Hippocampal formation (tissue), 2 donors: ENCODE results near the gene NCKIPSD.
"Not testable (repeated sequence)": the region's sequence is repeated elsewhere in the genome, so short reads cannot be mapped to it uniquely, and the experiment has no call there.

Source experiments
- DNase-seq, 2 donors: peaks; one replicate each; lab custom pipeline; 2025; lab: John Stamatoyannopoulos, UW

NCKIPSD gene

DNA sequence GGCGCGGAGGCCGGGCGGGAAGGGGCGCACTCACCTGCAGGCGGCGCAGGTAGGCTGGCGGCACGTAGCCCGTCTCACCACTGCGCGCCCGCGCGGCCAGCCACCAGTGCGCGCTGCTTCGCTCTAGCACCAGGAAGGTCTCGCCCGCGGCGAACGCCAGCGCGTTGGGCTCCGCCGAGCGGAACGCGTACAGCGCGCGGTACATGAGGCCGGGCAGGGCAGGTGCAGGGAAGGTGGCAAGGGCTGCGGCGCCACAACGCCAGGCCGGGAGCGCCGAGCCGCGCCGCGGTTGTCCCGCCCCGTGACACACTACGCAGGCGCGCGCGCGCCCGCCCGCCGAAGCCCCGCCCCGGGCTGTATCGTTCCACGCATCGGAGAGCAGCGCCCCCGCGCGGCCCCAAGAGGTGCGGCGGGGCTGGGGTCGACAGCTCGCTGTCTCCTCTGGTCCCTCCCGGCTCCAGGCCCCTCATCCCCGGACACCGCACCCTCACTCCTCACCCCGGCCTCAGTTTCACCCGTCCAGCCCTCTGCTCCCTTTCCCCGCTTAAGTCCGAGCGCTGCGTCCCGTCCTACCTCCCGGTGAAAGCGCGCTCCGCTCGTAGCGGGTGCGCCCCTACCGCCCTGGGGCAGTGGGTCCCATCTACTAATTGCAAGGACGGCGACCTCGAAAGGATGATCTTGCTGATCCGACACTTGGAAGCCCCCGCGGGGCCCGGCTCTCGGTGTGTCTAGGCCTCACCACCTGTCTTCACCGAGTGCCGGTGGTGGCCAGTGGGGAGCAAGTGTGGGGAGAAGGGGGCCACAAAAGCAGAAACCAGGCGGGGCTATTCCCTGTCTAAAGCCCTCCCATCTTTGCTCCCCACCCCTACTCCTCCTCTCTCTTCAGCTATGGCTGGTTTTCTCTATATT lies at the start of gene NCKIPSD:
Gene NCKIPSD (minus strand): TSS at position 313 of the 909 bp plus-strand sequence. CDS start 108 bp downstream, at position 205.
- peak; percentile 71 to 74 for DNase-seq

DNA sequence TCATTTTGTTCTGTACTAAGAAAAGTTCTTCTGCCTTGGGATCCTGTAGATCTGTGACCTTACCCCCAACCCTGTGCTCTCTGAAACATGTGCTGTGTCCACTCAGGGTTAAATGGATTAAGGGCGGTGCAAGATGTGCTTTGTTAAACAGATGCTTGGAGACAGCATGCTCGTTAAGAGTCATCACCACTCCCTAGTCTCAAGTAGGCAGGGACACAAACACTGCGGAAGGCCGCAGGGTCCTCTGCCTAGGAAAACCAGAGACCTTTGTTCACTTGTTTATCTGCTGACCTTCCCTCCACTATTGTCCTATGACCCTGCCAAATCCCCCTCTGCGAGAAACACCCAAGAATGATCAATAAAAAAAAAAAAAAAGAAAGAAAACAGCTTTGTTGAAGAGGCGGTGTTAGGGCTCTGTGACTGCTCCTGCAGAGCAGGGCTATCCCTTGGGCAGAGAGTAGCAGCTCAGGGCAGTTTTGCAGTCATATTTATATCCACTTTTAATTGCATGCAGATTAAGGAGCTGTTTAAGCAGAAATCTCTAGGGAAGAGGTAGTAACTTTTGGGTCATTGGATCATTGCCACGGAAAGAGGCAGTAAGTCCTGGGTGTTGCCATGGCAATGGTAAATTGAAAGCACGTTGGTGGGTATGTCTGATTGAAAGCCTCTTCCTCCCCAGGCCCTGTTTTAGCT lies 49.5 kb upstream of the NCKIPSD start:
- DNase-seq: not testable (repeated sequence)

- DNase-seq: not testable (repeated sequence)
These were observed 48.8 kb upstream of the NCKIPSD start for GRCh38 chr3:48734541-48734940.

DNA sequence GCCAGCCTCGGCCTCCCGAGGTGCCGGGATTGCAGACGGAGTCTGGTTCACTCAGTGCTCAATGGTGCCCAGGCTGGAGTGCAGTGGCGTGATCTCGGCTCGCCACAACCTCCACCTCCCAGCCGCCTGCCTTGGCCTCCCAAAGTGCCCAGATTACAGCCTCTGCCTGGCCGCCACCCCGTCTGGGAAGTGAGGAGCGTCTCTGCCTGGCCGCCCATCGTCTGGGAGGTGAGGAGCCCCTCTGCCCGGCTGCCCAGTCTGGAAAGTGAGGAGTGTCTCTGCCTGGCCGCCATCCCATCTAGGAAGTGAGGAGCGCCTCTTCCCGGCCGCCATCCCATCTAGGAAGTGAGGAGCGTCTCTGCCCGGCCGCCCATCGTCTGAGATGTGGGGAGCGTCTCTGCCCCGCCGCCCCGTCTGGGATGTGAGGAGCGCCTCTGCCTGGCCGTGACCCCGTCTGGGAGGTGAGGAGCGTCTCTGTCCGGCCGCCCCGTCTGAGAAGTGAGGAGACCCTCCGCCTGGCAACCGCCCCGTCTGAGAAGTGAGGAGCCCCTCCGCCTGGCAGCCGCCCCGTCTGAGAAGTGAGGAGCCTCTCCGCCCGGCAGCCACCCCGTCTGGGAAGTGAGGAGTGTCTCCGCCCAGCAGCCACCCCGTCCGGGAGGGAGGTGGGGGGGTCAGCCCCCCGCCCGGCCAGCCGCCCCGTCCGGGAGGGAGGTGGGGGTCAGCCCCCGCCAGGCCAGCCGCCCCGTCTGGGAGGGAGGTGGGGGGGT lies 48.2 kb upstream of the NCKIPSD start:
- DNase-seq: not testable (repeated sequence)

DNA sequence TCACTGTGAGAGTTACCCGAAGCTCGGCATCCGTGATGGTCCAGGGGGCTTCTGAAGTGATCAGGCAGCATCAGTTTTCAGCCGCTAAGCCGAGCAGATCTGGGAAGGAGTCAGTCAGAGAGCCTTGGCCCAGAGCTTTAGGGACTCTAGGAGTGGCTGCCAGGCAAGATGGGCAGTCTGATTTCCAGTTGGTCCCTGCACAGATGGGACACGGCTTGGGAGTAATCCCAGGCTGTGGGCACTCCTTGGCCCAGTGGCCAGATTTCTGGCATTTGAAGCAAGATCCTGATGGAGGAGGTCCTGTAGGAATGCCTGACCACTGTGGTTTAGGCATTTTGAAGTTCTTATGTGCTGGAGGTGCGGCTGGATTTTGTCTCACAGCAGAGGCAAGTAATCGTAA lies 41.8 kb upstream of the NCKIPSD start:
- DNase-seq: no peak

DNA sequence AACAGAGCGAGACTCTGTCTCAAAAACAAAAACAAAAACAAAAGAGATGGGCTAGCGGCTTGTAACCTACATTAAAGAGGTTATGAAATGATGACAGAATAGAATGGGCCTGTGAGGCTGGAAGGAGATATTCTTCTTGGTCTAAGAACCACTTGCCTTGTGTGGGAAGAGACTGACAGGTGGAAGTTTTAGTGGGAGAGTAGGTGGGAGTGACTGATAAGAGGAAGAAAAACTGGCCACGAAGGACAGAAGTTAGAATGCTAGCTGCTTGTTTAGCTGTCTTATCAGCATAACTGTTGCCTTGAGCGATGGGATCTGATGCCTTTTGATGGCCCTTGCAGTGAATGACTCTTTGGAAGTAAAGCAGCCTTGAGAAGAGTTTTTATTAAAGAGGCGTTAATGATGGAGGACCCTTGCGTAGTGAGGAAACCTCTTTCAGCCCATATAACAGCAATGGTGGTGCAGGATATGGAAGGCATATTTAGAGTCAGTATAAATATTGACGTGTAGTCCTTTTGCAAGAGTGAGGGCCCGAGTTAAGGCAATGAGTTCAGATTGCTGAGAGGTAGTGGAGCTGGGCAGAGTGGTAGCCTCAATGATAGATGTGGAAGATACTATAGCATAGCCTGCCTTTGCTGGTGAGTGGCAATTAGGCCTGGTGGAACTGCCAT lies 39.6 kb upstream of the NCKIPSD start:
- DNase-seq: not testable (repeated sequence)

DNA sequence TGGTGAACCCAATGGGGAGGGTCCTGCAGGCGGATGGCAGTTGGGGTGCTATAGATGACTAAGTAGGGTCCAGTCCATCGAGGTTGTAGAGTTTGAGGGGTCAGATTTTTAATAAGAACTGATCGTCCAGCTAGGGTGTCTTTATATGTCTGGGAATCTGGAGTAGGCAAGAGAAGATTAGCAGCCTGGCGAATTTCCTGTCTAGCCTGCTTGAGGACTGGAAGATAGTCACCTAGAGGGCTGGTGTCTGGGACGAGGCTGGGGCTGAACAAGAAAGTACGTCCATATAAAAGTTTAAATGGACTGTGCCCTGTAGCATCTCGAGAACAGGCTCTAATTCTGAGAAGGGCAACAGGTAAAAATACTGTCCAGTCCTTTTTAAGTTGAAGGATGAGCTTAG lies 38.0 kb upstream of the NCKIPSD start:
- no peak for DNase-seq

DNA sequence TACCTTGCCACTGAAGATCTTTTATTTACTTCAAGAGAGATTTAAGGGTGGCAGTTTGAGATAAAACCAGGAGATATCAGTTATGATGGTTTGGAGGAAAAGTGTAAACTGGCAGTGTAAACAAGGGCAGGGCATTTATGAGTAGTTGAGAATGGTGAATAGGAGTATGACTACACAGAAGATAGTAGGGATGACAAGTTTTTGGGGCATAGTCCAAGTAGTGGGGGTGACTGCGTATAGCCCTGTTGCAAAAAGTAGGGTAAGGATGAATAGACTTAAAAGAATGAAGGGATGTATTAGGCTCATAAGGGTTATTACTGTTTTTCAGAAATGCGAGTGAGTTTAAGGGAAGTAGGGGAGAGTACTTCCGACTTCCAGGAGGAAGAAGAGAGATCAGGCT lies 37.6 kb upstream of the NCKIPSD start:
- not testable (repeated sequence) for DNase-seq

GRCh38 chr3:48716982-48717746 lies 31.4 kb upstream of the NCKIPSD start, which contains the start of gene IP6K2:
Gene IP6K2 (minus strand): TSS chr3:48717221. CDS start chr3:48695291, 21,930 bp downstream.
- peak; percentile 97 to 99 for DNase-seq

DNA sequence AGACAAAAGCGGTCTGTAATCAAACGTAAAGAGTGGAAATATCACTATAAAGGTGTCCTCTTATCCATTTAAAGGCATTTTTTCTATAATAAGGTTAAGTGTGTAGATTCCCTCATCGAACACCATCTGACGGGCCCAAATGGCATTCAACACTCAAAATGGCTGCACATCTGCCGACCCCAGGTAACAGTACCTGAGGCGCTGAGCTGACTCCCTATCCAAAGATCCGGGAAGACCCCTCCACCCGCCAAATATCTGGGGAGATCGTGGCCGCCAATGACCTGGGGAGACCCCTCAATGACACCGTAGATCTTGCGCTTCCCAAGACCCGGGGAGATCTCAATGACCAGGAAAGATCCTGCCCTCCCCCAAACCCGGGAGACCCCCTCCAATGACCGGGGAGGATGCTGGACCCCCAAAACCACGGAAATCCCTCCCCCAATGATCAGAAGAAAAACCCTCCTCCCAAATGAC lies 30.8 kb upstream of the NCKIPSD start:
- no peak for DNase-seq

GRCh38 chr3:48715174-48715800 lies 29.6 kb upstream of the NCKIPSD start:
- DNase-seq: no peak

- DNase-seq: no peak
These were observed 26.0 kb upstream of the NCKIPSD start for GRCh38 chr3:48711727-48712126.

DNA sequence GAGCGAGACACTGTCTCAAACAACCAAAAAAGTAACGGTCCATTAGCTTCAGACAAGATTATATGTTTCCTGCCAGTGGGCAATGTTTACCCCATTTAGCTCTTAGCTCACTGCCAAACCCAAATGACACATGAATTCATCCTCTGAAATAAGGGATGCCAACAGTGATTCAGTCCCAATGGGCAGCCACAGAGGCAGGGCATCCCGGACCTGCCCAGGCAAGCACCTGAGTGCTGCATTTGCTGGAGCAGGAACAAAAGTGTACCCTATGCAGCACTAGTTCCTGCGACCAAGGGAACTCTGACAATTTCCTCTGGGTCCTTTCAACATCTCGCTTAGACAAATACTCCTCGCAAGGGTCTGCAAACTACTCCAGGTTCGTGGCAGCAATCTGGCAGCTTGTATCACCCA lies 23.3 kb upstream of the NCKIPSD start:
- DNase-seq: no peak

GRCh38 chr3:48708481-48708889 lies 22.8 kb upstream of the NCKIPSD start:
- DNase-seq: no peak

GRCh38 chr3:48707157-48707556 lies 21.4 kb upstream of the NCKIPSD start:
- no peak for DNase-seq

DNA sequence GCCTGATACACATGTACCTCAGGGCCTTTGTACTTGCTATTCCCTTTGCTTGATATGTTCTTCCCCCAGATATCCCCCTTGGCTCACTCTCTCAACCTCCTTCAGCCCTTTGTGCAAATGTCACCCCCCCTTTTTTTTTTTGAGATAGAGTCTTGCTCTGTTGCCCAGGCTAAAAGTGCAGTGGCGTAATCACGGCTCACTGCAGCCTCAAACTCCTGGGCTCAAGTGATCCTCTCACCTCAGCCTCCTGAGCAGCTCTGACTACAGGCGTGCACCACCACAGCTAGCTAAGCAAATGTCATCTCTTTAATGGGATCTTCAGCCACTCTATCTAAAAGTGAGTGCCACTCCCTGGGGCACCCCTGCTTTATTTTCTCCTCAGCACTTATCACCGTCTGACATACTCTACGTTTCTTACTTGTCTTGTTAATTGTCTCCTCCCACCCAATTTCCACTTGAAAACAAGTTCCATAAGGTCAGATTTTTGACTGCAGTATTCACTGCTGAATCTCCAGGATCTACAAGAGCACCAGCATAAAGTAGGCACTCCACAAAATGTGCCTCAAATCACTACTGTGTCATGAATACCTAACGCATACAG lies 16.7 kb upstream of the NCKIPSD start:
- DNase-seq: no peak

DNA sequence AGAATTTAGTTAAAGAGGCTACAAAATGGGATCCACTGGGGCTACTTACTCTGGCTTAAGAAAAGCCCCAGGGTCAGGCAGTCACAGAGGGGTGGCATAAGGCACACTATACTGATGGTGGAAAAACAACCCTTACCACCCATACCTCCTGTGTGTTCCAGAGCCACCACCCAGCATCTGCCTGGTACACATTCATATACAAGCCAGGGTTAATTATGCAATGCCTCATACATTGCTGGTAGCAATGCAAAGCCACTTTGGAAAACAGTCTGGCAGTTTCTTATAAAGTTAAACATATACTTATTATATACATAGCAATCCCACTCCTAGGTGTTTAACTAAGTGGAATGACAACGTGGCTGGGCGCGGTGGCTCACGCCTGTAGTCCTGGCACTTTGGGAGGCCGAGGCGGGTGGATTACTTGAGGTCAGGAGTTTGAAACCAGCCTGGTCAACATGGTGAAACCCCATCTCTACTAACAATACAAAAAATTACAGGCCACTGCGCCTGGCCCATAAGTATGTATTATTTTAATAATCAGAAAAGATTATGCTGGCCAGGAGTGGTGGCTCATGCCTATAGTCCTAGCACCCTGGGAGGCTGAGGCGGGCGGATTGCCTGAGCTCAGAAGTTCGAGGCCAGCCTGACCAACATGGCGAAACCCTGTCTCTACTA lies 15.2 kb upstream of the NCKIPSD start:
- no peak for DNase-seq

- no peak for DNase-seq
These were observed 13.2 kb upstream of the NCKIPSD start for GRCh38 chr3:48698891-48699290.

DNA sequence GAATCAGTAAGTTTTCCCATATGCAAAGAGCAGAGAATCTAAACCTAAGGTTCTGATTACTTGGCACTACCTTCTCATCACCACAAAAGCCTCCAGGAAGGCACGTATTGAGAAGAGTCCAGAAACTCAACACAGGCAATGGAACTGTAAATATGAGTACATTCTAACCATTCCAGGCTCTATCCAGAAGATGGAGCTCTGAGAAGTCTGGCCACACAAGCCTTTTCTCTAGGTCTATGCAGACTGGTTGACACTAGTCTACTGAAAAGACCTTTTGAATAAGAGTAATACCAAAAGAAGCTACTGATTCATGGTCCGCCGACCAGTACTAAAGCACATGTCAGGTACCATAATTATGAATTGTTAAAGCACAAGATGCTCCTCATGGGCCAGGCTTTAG lies 12.2 kb upstream of the NCKIPSD start:
- DNase-seq: no peak
